HG03571 (cell line): ENCODE results near the gene PRM2.

Source experiments
- ATAC-seq: cut with Tn5 transposase; IDR thresholded peaks from one replicate; pipeline ENCODE4 v1.9.1; 2021; ENCODE audit not compliant: unreplicated experiment

PRM2 gene

GRCh38 chr16:11250786-11251524 lies 25.3 kb downstream of the PRM2 start:
- no peak for ATAC-seq

- ATAC-seq, result no peak
Measured at GRCh38 chr16:11250091-11250785, 26.0 kb downstream of the PRM2 start.

- no peak for ATAC-seq
Measured at GRCh38 chr16:11249233-11250061, 26.8 kb downstream of the PRM2 start.

GRCh38 chr16:11248133-11248532 lies 28.1 kb downstream of the PRM2 start:
- no peak for ATAC-seq

GRCh38 chr16:11245988-11246387 lies 30.3 kb downstream of the PRM2 start:
- ATAC-seq, result no peak

GRCh38 chr16:11245222-11245737 lies 31.0 kb downstream of the PRM2 start:
- no peak for ATAC-seq

- no peak for ATAC-seq
Measured at GRCh38 chr16:11242658-11243057, 33.6 kb downstream of the PRM2 start.

GRCh38 chr16:11241480-11242204 lies 34.6 kb downstream of the PRM2 start:
- no peak for ATAC-seq

GRCh38 chr16:11240636-11241473 lies 35.4 kb downstream of the PRM2 start:
- no peak for ATAC-seq

- no peak for ATAC-seq
Measured at GRCh38 chr16:11239644-11240632, 36.3 kb downstream of the PRM2 start.

GRCh38 chr16:11238272-11239202 lies 37.7 kb downstream of the PRM2 start:
- ATAC-seq, result no peak

GRCh38 chr16:11236461-11237254 lies 39.6 kb downstream of the PRM2 start:
- ATAC-seq, result no peak

- no peak for ATAC-seq
Measured at GRCh38 chr16:11235703-11235991, 40.6 kb downstream of the PRM2 start.

- ATAC-seq, result no peak
Measured at GRCh38 chr16:11234884-11235702, 41.2 kb downstream of the PRM2 start.

- no peak for ATAC-seq
Measured at GRCh38 chr16:11233727-11234376, 42.4 kb downstream of the PRM2 start.
